ENCODE data around the gene TMPRSS9. TPM values are rescaled to one million over a fixed set of nuclear protein-coding genes. Genes with fewer than 3 reads are reported as not detected.
A peak's percentile ranks its signal among the peaks of the same experiment; 100 is the strongest.

The TMPRSS9 gene
- total RNA-seq, 1 donor from 2014 or later = not detected

DNA sequence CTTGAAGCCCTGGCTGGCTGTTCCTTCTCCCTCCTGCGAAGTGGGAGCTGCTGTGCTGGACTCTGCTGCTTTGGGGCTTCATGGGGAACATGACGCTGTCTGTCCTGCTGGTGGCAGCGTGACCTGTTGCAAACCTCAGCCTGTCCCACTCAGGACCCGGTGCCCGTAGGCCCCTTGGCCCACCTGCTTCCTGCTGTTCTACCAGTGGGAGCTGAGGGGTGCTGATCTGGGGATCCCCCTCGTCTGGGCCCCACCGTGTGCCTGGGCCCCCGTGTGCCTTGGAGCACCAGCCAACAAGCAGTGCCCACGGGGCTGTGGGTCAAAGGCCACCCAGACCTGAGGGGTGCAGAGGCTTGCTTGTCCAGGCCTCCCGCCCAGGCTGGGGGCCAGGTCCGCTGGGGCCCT, 26.3 kb upstream of the TMPRSS9 start:
- H3K4me1 Mint-ChIP-seq (ENCODE audit: low read depth) = peaks cover 24% of the 10 kb centered on the region
- DNase-seq (ENCODE audit: low spot score, unreplicated experiment) = no peak

DNA sequence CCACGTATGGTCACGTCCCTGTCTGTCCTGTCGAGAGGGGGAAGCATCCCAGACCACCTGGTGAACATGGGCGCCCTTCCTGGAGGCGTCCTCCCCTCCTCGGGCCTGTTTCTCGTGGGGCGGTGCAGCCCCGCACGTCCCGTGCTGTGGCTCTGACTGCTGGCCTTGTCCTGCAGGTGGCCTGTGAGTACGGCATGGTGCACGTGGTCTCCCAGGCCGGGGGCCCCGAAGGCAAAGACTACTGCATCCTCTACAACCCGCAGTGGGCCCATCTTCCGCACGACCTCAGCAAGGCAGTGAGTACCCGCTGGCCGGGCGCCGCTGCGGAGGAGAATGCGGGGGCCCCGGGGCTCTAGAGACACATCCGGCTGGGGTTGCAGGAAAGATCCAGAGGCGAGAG, 25.6 kb upstream of the TMPRSS9 start:
- no peaks in the 10 kb centered on the region for H3K9me3 Mint-ChIP-seq (ENCODE audit: low read depth)
- no peak overlapping the region for H3K4me3 Mint-ChIP-seq (ENCODE audit: low read depth)
- TF ChIP-seq, protein P1, sequence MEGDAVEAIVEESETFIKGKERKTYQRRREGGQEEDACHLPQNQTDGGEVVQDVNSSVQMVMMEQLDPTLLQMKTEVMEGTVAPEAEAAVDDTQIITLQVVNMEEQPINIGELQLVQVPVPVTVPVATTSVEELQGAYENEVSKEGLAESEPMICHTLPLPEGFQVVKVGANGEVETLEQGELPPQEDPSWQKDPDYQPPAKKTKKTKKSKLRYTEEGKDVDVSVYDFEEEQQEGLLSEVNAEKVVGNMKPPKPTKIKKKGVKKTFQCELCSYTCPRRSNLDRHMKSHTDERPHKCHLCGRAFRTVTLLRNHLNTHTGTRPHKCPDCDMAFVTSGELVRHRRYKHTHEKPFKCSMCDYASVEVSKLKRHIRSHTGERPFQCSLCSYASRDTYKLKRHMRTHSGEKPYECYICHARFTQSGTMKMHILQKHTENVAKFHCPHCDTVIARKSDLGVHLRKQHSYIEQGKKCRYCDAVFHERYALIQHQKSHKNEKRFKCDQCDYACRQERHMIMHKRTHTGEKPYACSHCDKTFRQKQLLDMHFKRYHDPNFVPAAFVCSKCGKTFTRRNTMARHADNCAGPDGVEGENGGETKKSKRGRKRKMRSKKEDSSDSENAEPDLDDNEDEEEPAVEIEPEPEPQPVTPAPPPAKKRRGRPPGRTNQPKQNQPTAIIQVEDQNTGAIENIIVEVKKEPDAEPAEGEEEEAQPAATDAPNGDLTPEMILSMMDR (IDR thresholded peaks at IDR 0.05; ENCODE audit: unreplicated experiment) = no peak
- H3K27me3 Mint-ChIP-seq = no peaks in the 10 kb centered on the region
- peaks cover 3% of the 10 kb centered on the region for H3K36me3 Mint-ChIP-seq (ENCODE audit: insufficient read depth)
- DNase-seq (ENCODE audit: low spot score, unreplicated experiment) = no peak
- no peak overlapping the region for H3K27ac Mint-ChIP-seq
- H3K4me1 Mint-ChIP-seq (ENCODE audit: low read depth) = peaks cover 20% of the 10 kb centered on the region

More for the DNA sequence above, 26.3 kb upstream of the TMPRSS9 start:
- H3K27ac Mint-ChIP-seq = no peak overlapping the region
- no peak overlapping the region for H3K4me3 Mint-ChIP-seq (ENCODE audit: low read depth)
- no peaks in the 10 kb centered on the region for H3K9me3 Mint-ChIP-seq (ENCODE audit: low read depth)
- peaks cover 3% of the 10 kb centered on the region for H3K36me3 Mint-ChIP-seq (ENCODE audit: insufficient read depth)
- TF ChIP-seq, protein P1 (IDR thresholded peaks at IDR 0.05; ENCODE audit: unreplicated experiment) = no peak
- H3K27me3 Mint-ChIP-seq = no peaks in the 10 kb centered on the region

DNA sequence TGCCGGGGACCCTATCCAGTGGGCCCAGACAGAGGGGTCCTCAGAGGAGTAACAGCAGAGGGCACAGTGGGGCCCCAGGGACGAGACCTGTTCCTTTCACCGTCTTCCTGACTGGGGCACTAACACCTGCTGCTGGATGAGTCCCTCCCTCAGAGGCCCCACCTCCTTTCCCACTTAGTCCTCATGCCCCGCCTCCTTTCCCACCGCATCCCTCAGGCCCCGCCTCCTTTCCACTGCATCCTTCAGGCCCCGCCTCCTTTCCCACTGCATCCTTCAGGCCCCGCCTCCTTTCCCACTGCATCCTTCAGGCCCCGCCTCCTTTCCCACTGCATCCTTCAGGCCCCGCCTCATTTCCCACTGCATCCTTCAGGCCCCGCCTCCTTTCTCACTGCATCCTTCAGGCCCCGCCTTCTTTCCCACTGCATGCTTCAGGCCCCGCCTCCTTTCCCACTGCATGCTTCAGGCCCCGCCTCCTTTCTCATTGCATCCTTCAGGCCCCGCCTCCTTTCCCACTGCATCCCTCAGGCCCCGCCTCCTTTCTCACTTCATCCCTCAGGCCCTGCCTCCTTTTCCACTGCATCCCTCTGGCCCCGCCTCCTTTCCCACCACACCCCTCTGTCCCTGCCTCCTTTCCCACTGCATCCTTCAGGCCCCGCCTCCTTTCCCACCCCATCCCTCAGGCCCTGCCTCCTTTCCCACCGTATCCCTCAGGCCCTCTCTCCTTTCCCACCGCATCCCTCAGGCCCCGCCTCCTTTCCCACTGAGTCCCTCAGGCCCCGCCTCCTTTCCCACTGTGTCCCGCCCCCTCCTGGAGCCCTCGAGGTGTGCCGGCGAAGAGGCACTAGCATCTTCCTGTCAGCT, 24.8 kb upstream of the TMPRSS9 start:
- no peak overlapping the region for H3K27ac Mint-ChIP-seq
- no peak overlapping the region for H3K4me3 Mint-ChIP-seq (ENCODE audit: low read depth)
- no peak for DNase-seq (ENCODE audit: low spot score, unreplicated experiment)
- H3K36me3 Mint-ChIP-seq (ENCODE audit: insufficient read depth) = peaks cover 3% of the 10 kb centered on the region
- TF ChIP-seq, protein P1 (IDR thresholded peaks at IDR 0.05; ENCODE audit: unreplicated experiment) = no peak
- peaks cover 14% of the 10 kb centered on the region for H3K4me1 Mint-ChIP-seq (ENCODE audit: low read depth)
- H3K27me3 Mint-ChIP-seq = no peaks in the 10 kb centered on the region
- H3K9me3 Mint-ChIP-seq (ENCODE audit: low read depth) = no peaks in the 10 kb centered on the region

DNA sequence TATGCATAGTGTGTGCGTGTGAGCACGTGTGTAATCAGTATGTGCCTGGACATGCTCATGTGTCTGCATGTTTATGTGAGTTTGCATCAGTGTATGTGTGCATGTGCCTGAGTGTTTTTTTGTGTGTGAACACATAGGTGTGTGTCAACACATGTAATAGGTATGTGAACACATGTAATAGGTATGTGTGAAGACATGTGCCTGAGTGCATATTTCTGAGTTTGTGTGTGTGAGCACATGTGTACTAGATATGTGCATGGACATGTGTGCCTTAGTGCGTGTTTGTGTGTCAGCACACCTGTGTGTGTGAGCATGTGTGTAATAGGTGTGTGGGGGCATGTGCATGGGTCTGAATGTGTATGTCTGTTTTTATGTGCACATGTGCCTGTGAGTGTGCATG, 24.2 kb upstream of the TMPRSS9 start:
- Mint-ChIP-seq H3K4me3 (ENCODE audit: low read depth) (no peak overlapping the region), H3K27me3 (no peaks in the 10 kb centered on the region), H3K27ac (no peak overlapping the region), H3K36me3 (ENCODE audit: insufficient read depth) (peaks cover 3% of the 10 kb centered on the region), H3K9me3 (ENCODE audit: low read depth) (no peaks in the 10 kb centered on the region), H3K4me1 (ENCODE audit: low read depth) (peaks cover 9% of the 10 kb centered on the region)
- no peak for DNase-seq (ENCODE audit: low spot score, unreplicated experiment)
- TF ChIP-seq, protein P1 (IDR thresholded peaks at IDR 0.05; ENCODE audit: unreplicated experiment) = no peak

DNA sequence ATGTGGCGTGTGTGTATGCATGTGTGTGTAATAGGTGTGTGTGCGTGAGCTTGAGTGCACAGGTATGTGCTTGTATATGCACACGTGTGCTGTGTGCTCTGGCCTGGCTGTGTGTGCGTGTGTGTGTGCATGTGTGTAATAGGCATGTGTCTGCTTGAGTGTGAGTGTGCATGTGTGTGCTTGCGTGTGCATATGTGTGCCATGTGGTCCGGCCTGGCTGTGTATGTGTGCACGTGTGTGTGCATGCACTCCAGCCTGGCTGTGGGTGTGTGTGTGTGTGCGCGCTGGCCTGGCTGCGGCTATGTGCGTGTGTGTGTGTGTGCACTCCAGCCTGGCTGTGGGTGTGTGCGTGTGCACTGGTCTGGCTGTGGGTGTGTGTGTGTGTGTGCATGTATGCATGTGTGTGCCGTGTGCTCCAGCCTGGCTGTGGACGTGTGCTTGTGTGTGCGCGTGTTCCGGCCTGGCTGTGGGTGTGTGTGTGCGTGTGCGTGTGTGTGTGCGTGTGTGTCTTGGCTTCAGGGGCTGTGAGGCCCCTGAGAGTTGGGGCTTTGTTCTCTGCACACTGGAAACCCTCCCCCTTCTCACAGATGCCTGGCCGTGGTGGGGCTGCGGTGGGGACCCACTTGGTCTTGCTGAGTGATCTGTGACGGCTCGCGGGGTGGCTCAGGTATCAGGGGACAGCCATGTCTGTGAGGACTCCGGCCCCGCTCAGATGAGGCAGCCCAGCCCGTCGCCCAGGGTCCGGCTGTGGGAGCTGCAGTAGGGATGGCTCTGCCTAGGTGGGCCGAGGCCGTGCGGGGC, 23.3 kb upstream of the TMPRSS9 start:
- H3K4me1 Mint-ChIP-seq (ENCODE audit: low read depth) = peaks cover 4% of the 10 kb centered on the region
- H3K9me3 Mint-ChIP-seq (ENCODE audit: low read depth) = no peaks in the 10 kb centered on the region
- peak overlapping the region; percentile 64 for H3K27ac Mint-ChIP-seq
- H3K36me3 Mint-ChIP-seq (ENCODE audit: insufficient read depth) = peaks cover 3% of the 10 kb centered on the region
- TF ChIP-seq, protein P1 (IDR thresholded peaks at IDR 0.05; ENCODE audit: unreplicated experiment) = no peak
- DNase-seq (ENCODE audit: low spot score, unreplicated experiment) = no peak
- H3K4me3 Mint-ChIP-seq (ENCODE audit: low read depth) = no peak overlapping the region
- H3K27me3 Mint-ChIP-seq = no peaks in the 10 kb centered on the region
